SK-N-MC (cell line): ENCODE data around the gene CCDC117.

ENCODE experiments used
- EZH2 ChIP-seq: fragments of 200-600 bp; sonication (generic); IDR thresholded peaks from one replicate; pipeline ENCODE4 v1.6.1; 2017; ENCODE audit warnings: antibody characterized with exemption
- POLR2AphosphoS5 ChIP-seq: IDR thresholded peaks from 2 replicates; pipeline ENCODE4 v1.6.1; 2012; ENCODE audit warnings: mild to moderate bottlenecking, low read depth, low read length, borderline replicate concordance

DNA sequence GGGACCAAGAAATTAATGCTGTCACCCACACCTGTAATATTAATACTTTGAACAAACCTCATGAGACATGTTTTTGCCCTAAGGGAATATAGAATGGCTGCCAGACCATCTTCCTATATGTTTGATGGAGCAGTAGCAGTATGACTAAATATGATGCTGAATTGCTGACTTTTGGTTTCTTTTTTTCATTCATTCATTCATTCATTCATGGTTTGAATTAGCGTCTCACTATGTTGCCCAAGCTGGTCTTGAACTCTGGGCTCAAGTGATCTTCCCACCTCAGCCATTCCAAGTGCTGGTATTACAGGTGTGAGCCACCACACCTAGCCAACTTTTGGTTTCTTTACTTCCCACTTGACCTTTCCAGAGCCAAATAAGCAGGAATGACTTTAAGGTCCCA, 7.8 kb downstream of the CCDC117 start:
- no peak for TF ChIP-seq EZH2
- no peak for TF ChIP-seq POLR2AphosphoS5
